OCI-M2 (cell line): Measurements from ENCODE around the gene FAM98C.

Source experiments
- DNase-seq: peaks from one replicate; lab custom pipeline; 2025; ENCODE audit not compliant: unreplicated experiment; lab: John Stamatoyannopoulos, UW

The FAM98C gene

GRCh38 chr19:38377052-38377451, 25.8 kb upstream of the FAM98C start:
- DNase-seq = no peak

- no peak for DNase-seq
These were observed 24.0 kb upstream of the FAM98C start for GRCh38 chr19:38378866-38379265.

DNA sequence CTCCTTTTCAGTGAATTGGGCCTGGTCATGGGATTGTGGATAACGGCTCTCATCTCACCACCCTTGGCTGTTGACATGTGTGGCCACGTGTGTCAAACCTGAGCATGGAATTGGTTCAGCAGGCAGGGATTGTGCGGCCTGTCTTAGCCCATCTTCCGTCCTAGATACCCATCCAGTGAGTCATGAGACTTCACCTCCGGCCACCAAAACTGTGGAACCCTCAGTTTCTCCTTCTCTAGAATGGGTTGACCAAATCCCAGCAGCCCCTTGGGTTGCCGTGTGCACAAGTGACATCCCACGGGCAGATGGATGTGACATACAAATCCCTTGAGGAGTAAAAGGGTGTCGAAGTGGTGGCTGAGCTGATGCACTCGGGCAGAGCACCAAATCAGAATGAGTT, 21.8 kb upstream of the FAM98C start:
- no peak for DNase-seq

DNA sequence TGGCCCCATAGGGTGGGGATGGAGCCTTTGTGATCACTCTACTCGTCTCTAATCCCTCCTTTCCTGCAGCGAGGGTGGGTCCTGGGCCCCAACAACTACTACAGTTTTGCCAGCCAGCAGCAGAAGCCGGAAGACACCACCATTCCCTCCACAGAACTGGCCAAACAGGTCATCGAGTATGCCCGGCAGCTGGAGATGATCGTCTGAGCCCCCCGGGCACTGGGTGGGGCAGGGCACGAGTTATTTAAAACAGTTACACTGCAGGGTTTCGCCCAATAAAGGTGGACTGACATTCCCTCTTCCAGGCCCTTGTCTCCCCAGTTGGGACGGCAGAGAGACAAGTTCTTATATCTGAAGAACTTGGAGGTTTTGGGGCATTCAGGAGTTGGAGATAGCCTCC, 19.7 kb upstream of the FAM98C start:
- DNase-seq = no peak

GRCh38 chr19:38383743-38384142, 19.1 kb upstream of the FAM98C start:
- DNase-seq = no peak

DNA sequence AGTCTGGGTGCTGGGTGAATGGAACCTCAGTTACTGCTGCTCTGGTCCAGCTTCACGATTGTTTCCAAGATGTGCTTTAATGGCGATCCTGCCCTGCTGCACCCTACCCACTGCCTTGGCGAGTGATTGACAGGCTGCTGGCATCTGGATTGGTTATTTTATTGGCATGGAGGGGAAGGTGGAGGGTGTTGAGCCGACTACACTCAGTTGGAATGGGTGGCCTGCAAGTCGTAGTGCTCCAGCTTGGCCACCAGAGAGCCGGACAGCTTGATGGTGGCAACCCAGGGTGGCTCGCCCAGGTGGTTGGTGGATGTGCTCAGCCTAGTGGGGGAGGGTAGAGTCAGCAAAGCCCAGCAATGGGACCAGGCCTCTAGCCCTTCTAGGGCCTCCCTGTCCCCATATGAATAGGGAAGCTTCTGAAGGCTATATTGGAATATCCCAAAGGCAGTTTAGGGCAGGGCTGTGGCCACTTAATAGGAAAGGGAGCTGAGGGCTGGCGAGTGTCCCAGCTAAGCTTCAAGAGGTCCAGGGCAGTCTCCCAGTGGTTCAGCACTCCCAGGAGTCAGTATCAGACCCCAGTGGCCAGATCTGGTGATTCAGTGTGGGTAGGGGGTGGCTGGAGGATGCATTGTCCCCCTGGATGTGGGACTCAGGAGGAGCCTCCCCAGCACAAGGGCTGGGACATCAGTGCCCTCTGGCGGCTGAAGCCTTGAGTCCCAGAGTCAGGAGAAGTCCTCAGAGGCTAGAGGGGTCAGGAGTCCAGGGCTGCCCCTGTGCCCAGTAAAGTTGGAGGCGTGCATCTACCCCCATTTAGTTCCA, 18.5 kb upstream of the FAM98C start:
- DNase-seq = peak; percentile 68

- DNase-seq = no peak
These were observed 17.7 kb upstream of the FAM98C start for GRCh38 chr19:38385057-38385803.

DNA sequence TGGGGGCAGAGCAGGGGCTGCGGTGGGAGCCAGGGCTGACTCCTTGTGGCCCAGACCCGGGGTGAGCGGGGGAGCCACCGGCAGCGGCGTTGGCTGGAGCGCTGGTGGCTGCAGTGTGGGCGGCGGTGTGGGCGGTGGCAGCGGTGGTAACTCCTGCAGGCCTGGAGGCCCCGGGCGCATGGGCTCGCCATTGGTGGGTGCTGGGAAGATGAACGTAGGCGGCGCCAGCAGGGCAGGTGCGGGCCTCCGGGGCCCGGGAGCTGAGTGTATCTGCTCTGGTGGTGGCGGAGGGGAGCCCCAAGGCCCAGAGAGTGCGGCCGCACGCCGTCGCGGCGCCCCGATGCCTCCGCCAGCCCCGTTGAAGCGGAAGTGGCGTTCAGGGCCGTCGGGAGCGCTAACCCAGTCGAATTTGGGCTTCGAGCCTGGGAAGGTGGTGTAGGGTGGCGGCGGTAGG, 17.1 kb upstream of the FAM98C start:
- DNase-seq = no peak

GRCh38 chr19:38386300-38386970, 16.5 kb upstream of the FAM98C start:
- no peak for DNase-seq

GRCh38 chr19:38386971-38387549, 15.8 kb upstream of the FAM98C start:
- DNase-seq = peak; percentile 97

DNA sequence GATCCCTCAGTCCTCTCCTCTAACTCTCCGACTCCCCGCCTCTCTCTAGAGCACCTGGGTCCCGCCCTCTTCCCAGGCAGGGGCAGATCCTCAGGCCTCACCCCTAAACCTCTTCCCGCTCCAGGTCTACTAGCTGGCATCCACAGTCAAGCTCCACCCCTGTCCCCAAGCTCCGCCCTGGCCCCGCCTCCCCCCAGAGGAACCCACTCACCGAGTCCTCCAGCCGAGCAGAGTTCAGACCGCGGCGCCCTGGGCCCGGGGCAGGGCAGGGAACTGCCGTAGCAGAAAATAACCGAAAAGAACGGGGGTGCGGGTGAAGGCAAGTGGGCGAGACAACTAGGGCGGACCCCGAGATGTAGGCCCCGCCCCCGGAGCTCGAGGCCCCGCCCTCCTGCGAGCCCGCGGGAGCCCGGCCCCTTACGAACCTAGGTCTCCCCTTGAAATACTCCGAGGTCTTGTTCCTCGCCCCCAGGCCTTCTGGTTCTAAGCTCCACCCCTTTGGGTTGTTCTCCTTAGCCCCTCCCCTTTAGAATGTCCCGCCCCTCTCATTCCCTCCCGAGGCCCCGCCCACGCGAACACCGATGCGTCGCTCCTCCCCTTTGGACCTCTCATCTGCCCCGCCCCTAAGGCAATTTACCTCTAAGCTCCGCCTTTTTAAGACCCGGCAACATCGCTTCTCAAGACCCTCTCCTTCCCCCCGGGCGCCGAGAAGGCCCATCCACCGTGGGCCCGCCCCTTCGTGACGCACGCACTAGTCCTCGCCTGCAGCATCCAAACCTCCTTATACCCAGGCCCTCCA, 15.1 kb upstream of the FAM98C start, which contains the start of gene GGN:
Gene GGN, minus strand, starts transcription at position 485 of the 799 bp plus-strand sequence. CDS start 773 bp downstream, outside the sequence.
- DNase-seq = peak; percentile 97

- DNase-seq = no peak
These were observed 14.4 kb upstream of the FAM98C start, which contains the start of gene SPRED3 for GRCh38 chr19:38388349-38389100. TSS of gene SPRED3 (plus strand) at chr19:38388697. CDS start at chr19:38390303, 1,606 bp downstream.

GRCh38 chr19:38389101-38389925, 13.6 kb upstream of the FAM98C start:
- DNase-seq = no peak

GRCh38 chr19:38389957-38390924, 12.7 kb upstream of the FAM98C start:
- no peak for DNase-seq

DNA sequence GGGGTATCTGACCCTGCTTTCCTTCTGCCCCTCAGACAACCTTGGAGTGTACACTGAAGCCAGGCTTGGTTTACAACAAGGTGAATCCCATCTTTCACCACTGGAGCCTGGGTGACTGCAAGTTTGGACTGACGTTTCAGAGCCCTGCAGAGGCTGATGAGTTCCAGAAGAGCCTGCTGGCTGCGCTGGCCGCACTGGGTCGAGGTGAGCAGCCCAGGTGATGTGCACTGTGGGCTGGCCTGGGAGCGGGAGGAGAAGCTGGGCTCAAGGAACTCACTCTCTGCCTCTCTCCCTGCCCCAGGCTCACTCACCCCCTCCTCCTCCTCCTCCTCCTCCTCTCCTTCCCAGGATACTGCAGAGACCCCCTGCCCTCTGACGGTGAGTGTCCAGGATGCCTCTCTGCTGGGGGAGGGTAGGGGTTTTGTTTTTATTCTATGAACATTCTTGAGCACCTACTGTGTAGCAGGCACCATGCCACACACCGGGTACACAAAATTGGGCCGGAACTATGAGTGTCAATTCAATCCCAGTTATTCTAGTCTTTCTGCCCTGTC, 10.9 kb upstream of the FAM98C start:
- DNase-seq = no peak

DNA sequence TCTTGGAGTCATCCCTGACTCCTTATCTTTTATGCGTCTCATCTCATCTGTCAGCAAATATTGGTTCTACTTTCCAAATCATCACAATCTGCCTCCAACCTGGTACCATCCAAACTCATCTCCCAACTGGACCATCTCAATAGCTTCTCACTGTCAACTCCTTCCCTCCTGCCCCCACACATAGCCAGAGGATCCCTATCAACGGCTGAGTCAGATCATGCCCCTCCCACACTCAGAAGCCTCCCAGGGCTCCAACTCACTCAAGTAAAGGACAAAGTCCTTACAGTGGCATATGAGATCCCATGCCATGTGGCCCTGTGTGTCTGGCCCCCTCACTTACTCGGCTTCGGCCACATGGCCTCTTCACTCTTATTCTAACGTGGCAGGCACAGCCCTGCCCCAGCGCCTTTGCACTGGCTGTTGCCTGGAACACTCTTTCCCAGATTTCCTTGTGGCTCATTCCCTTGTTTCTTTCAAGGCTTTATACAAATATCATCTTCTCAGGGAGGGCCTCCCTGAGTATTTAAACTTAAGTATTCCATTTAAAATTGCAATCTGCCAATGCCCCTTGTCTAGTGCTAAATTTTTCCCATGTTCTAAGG, 10.1 kb upstream of the FAM98C start:
- DNase-seq = peak; percentile 66

- no peak for DNase-seq
These were observed 8.4 kb upstream of the FAM98C start for GRCh38 chr19:38394488-38394887.
